Measurements from ENCODE around the gene HSPA12B. TPM values are rescaled to one million over a fixed set of nuclear protein-coding genes. Genes with fewer than 3 reads are reported as not detected.

HSPA12B gene
- total and polyA plus RNA-seq, 2 of the 4 experiments (the other 2 are of a cell fraction) = not detected

- Histone ChIP-seq H2AFZ (replicated peaks; ENCODE audit: low read length, poor library complexity) (no peak overlapping the region), H3K23ac (ENCODE audit: low read depth, low read length) (no peak overlapping the region), H3K18ac (ENCODE audit: low read depth, low read length) (no peak overlapping the region), H3K4ac (ENCODE audit: low read depth, low read length) (no peak overlapping the region), H4K8ac (ENCODE audit: low read depth in 2 of 2, low read length in 2 of 2) (no peak overlapping the region), H2AK9ac (replicated peaks; ENCODE audit: low read depth, low read length, poor library complexity) (no peak overlapping the region), H3K27me3 (ENCODE audit: control insufficient read depth, insufficient read depth, low read length) (peaks cover 67% of the 10 kb centered on the region), H4K5ac (ENCODE audit: low read depth, low read length) (no peak overlapping the region), H4K20me1 (ENCODE audit: insufficient read depth, low read length) (no peaks in the 10 kb centered on the region), H3K36me3 (ENCODE audit: control insufficient read depth, insufficient read depth, low read length) (no peaks in the 10 kb centered on the region), H3K79me1 (ENCODE audit: low read depth in 1 of 2, low read length in 2 of 2) (no peaks in the 10 kb centered on the region), H3K14ac (replicated peaks; ENCODE audit: low read depth, low read length) (no peak overlapping the region), H3K4me3 (ENCODE audit: insufficient read depth, low read depth, low read length) (no peak overlapping the region), H2AK5ac (ENCODE audit: low read depth, low read length) (no peak overlapping the region), H3K56ac (ENCODE audit: extremely low read depth, insufficient read depth, low read length) (no peak overlapping the region), H3K9me3 (ENCODE audit: control insufficient read depth, insufficient read depth, low read length) (no peaks in the 10 kb centered on the region), H2BK5ac (ENCODE audit: low read depth, low read length, poor library complexity, severe bottlenecking) (no peak overlapping the region), H3K4me2 (ENCODE audit: low read depth, low read length) (no peak overlapping the region), H3K9me1 (ENCODE audit: insufficient read depth, low read length) (no peaks in the 10 kb centered on the region; the same call in 1 of the 2 replicates), H4K91ac (ENCODE audit: insufficient read depth, low read depth, low read length) (no peak overlapping the region), H3K4me1 (ENCODE audit: control insufficient read depth, insufficient read depth, low read length) (no peaks in the 10 kb centered on the region), H3K9ac (ENCODE audit: low read depth, low read length) (no peak overlapping the region), H2BK20ac (ENCODE audit: low read depth, low read length) (no peak overlapping the region), H2BK120ac (ENCODE audit: low read depth, low read length) (no peak overlapping the region), H2BK15ac (ENCODE audit: low read depth, low read length) (no peak overlapping the region), H3K27ac (ENCODE audit: insufficient read depth, low read length) (no peak overlapping the region)
- WGBS, 2 experiments (ENCODE audit: extremely low coverage in 2 of 2, insufficient read length in 1 of 2) = no CpG with 5 or more reads among the region's 3 CpGs
- ATAC-seq (ENCODE audit: low read depth) (no peak), DNase-seq (no peak)
- no TSS peak for BruUV-seq (replicated peaks)
- CTCF ChIA-PET = interaction anchor here (1.6 kb wide), 1 partner anchor 18 kb away, joined by 4 read pairs; no protein-coding TSS in a partner anchor
- dilution Hi-C loops (cut with HindIII; ENCODE audit: low sequenced_read_pairs, unreplicated experiment) (no loop called here), in situ Hi-C loops (cut with MboI; ENCODE audit: low sequenced_read_pairs) (no loop called here), intact Hi-C loops (cut with micrococcal nuclease) (no loop called here)
- POLR2A ChIA-PET (ENCODE audit: unreplicated experiment) = no interaction called here
- TF ChIP-seq USF2 (IDR thresholded peaks at IDR 0.05; ENCODE audit: low read depth, low read length) = no peak
- TF ChIP-seq BHLHE40 (IDR thresholded peaks at IDR 0.05; ENCODE audit: low read depth, low read length) = no peak
- TF ChIP-seq CHD1 (IDR thresholded peaks at IDR 0.05; ENCODE audit: low read depth, low read length) = no peak
- no peak for TF ChIP-seq ELK1 (IDR thresholded peaks at IDR 0.05; ENCODE audit: borderline replicate concordance, low read depth, low read length)
- no peak for TF ChIP-seq MAZ (IDR thresholded peaks at IDR 0.05; ENCODE audit: borderline replicate concordance, low read depth, low read length)
These were observed 3.6 kb upstream of the HSPA12B start for GRCh38 chr20:3728876-3729275.

Data from IMR-90 (cell line).